NCI-H2029 treated with DMSO at 0.1 percent for 48 hours (cell line): ENCODE measurements around the gene SCO2.

ENCODE experiments used
- DNase-seq: peaks from one replicate; lab custom pipeline; 2025; lab: John Stamatoyannopoulos, UW

The SCO2 gene

GRCh38 chr22:50531962-50532674, 6.7 kb upstream of the SCO2 start:
- DNase-seq, result no peak

DNA sequence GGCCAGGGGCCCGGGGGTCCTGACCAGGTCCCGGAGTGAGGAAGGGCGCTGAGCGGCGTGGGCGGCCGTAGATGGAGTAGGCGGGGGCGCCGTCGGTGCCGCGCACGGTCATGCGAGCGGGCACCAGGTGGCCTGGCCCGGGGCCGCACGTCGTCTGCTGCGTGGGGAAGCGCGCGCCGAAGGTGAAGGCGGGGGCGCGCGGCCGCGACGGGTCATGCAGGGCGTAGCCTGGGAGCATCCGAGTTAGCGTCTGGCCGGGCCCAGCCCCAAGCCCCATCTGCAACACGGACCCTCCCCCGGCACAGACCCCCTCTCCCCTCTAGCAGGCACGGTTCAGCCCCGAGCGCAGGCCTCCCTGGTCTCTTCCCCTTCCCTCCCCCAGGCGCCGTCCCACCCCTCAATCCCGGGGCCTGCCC, 6.2 kb upstream of the SCO2 start:
- no peak for DNase-seq

DNA sequence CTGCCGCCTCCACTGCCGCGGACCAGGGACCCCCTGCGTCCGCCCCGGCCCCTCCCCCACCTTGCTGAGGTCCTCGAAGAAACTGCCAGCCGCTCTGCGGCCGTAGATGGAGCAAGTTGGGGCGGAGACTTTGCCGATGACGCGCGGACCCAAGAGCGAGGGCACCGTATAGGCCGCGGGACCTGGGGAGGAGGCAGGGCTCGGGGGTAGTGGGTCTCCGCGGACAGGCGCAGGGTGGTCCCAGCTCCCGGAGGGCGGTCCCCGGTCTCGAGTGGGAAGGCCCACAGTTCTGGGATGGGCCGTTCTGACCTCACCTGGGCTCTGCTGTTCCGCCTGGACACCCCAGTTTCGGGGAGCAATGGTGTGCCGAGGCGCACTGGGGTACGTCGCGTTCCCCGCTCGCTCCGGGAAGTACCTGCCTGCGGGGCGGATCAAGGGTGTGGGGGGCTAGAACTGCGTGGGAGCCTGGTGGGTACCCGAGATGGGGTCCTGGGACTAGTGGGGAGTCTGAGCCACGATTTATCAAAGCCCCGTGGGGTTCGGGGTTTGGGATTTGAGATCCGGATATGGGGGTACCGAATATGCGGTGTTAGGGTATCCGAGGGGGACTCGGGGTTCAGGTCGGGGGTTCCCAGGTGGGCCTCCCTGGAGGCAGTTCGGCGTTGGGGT, 5.6 kb upstream of the SCO2 start:
- DNase-seq, result no peak

GRCh38 chr22:50530580-50530876, 5.1 kb upstream of the SCO2 start:
- no peak for DNase-seq

DNA sequence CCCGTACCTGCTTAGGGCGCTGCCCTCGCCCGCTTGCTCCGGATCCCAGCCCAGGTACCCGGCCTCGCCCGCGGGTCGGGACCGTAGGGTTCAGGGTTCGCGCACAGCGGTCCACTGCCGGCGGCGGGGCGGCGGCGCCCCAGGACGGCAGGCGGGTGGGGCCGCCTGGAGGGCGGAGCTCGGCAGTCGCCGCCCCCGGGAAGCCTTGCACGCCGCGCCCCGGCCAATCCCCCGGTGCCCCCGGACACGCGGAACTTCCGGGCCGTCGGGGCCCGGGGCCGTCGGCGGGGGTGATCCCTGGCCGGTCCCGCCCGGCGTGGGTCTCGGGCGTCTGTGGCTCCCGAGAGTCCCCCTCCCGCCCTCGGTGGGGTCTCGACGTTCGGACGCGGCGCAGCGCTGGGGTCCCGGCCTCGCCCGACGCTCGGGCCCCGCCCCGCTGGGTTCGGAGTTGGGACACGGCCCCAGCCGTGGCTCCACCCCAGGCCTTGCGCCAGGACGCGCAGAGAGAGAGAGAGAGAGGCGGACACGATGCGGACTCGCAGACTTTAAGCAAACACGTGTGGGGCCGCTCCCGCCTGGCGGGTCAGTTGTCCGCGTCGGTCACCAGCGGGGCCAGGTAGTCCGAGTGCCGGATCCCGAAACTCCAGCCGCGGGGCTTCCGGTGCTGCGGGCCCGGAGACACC, 4.6 kb upstream of the SCO2 start, which contains the start of gene TYMP:
TSS of gene TYMP (minus strand) at position 116 of the 683 bp plus-strand sequence. CDS start 303 bp downstream, outside the sequence.
- DNase-seq, result no peak

DNA sequence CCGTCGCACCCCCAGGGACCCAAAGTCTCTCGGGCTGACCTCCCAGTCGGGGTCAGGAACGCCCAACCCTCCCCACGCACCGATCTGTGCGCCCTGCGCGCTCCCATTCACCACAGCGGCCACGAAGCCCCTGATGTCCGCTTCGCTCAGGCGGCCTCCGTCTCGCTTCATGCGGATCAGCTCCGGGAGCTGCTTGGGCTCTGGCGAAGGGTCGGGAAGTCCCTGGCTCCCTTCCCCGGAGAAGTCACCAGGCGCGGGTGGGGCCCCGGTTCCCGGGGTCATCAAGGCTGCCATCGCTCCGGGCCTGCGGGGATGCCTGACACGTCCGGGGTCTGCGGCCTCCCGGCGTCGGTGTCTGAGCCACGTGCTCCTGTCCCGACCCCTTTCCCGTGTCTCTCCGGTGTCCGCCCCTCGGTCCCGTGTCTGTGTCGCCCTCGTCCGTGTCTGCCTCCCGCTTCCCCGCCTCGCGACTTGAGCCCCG, 4.1 kb upstream of the SCO2 start:
- no peak for DNase-seq

DNA sequence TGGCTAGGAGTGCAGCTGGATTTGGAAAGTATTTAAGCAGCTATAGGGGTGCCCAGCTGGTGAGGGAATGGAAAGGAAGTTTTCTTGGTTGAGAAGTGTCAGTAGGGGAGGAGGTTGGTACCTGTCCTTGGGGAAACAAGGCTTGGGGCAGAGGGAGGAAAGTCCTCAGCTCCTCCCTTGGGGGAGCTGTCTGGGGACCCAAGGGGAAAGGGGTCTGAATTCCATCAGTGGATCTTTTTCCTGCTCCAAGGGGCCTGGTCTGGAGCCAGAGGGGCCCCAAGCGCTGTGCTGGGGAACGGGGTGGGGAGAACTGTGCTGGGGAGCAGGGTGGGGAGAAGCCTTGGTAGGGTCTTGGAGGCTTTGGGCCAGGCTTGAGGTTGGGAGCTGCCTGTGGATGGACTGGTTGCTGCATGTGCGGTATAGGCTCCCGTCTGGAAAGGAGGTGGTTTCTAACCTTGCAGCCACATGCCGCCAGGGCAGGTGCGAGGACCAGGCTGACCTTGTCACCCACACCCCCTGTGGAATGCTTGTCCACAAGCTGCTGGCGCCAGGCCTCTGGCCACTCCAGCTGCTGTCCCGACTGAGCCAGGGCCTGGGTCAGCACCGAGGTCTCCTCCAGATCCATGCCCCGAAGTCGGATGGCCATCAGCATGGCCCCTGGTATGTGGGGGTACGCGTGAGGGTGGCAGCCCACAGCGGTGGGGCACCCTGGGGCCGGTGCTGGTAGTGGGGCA, 3.5 kb upstream of the SCO2 start:
- DNase-seq, result no peak

GRCh38 chr22:50527921-50528681, 2.7 kb upstream of the SCO2 start:
- no peak for DNase-seq

GRCh38 chr22:50526834-50527801, 1.7 kb upstream of the SCO2 start:
- no peak for DNase-seq

GRCh38 chr22:50526108-50526833, 873 bp upstream of the SCO2 start:
- DNase-seq, result no peak

- no peak for DNase-seq
These were observed 385 bp upstream of the SCO2 start for GRCh38 chr22:50525858-50526107.

DNA sequence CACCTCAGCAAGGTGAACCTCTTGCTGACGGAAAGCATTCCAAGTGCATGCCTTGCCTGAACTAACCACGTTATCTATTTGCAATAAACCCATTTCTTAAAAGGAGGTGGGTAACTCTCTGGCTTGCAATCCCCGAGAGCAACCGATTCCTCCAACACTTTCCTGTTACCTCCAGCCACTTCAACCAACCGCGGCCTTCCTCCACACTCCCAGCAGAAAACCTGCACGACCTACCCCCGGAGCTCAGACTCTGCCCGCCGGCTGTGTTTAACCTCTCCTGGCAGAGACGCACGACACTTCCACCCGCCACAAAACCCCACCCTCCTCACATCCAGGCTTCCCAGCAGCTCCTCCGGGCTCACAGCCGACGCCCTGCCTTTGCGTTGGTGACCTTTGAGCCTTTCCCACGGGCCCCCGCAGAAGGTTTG, 708 bp downstream of the SCO2 start:
- no peak for DNase-seq

GRCh38 chr22:50523806-50524675, 1.4 kb downstream of the SCO2 start:
- no peak for DNase-seq

DNA sequence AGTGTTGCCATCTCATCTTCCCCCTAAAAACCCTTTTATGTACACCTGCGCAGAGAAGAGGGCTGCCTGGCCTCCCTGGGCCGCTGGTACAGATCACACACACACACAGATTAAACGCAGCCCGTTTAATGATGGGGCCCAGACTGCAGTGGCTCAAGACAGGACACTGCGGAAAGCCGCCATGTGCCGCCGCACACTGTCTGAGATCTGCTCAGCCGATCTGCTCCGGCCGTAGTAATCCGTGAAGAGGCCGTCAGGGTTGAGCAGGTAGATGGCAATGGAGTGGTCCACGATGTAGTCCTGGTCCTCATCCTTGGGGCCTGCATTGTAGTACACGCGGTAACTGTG, 2.0 kb downstream of the SCO2 start:
- DNase-seq, result no peak

DNA sequence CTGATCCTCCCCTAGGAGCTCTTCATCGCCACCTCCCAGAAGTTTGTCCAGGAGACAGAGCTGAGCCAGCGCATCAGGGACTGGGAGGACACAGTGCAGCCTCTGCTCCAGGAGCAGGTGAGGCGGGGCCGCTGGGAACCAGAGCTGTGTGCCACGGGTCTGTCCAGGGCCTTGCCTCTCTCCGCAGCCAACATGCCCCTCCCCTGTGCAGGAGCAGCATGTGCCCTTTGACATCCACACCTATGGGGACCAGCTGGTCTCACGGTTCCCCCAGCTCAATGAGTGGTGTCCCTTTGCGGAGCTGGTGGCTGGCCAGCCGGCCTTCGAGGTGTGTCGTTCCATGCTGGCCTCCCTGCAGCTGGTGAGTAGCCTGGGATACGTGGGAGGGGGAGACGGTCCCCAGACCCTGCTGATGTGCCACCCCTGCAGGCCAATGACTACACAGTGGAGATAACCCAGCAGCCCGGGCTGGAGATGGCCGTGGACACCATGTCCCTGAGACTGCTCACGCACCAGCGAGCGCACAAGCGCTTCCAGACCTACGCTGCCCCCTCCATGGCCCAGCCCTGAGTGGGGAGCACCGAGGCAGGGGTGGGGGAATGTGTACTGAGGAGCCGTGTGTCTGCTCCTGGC, 2.5 kb downstream of the SCO2 start:
- DNase-seq, result no peak

DNA sequence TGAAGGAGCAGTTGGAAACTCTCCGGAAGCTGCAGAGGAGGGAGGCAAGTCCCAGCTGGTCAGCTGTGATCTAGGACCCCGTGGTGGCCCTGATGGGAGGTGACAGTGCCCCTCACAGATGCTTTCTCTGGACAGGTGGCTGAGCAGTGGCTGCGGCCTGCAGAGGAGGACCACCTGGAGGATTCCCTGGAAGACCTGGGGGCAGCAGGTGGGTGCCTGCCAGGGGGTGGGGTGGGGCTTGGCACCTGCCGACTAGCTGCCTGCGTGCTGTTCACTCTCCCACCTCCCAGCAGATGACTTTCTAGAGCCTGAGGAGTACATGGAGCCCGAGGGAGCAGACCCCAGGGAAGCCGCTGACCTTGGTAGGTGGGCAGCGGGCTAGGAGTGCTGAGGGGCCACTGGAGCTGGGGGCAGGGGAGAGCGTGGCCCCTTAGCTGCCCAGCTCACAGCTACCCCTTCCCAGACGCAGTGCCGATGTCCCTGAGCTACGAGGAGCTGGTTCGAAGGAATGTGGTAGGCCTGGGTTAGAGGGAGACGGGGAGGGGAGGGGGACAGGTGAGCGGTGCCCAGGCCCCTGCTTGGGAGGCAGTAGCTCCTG, 3.1 kb downstream of the SCO2 start:
- DNase-seq, result no peak

GRCh38 chr22:50521710-50522109, 3.7 kb downstream of the SCO2 start:
- no peak for DNase-seq

DNA sequence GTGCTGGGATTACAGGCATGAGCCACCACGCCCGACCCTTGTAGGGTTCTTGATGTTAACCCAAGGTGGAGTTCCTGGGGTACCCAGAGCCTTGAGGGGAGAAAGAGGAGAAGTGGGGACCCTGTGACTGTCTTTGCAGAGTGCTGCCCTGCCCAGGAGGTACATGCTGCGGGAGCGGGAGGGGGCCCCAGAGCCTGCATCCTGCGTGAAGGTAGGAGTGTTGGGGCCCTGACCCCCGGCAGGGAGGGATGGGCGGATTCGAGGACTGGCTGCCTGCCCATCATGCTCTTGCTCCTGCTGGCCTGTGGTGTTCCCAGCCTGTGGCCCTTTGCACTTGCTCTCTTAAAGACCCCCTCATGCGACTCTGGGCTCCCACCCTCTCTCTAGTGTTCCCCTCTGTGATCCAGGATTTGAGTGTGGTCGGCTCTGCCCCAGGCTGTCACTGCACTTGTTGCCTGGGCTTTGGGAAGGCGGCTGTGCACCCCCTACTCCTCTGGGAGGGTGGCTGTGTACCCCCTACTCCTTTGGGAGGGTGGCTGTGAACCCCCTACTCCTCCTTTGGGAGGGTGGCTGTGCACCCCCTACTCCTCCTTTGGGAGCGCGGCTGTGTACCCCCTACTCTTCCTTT, 4.5 kb downstream of the SCO2 start:
- DNase-seq, result no peak
